ENCODE measurements around the gene HHLA2. TPM values are rescaled to one million over a fixed set of nuclear protein-coding genes. Genes with fewer than 3 reads are reported as not detected.
"Not testable (repeated sequence)": the region's sequence is repeated elsewhere in the genome, so short reads cannot be mapped to it uniquely, and the experiment has no call there.

The HHLA2 gene
- total RNA-seq, 2 experiments from 2014 or later = 0.86 to 1.6 TPM

DNA sequence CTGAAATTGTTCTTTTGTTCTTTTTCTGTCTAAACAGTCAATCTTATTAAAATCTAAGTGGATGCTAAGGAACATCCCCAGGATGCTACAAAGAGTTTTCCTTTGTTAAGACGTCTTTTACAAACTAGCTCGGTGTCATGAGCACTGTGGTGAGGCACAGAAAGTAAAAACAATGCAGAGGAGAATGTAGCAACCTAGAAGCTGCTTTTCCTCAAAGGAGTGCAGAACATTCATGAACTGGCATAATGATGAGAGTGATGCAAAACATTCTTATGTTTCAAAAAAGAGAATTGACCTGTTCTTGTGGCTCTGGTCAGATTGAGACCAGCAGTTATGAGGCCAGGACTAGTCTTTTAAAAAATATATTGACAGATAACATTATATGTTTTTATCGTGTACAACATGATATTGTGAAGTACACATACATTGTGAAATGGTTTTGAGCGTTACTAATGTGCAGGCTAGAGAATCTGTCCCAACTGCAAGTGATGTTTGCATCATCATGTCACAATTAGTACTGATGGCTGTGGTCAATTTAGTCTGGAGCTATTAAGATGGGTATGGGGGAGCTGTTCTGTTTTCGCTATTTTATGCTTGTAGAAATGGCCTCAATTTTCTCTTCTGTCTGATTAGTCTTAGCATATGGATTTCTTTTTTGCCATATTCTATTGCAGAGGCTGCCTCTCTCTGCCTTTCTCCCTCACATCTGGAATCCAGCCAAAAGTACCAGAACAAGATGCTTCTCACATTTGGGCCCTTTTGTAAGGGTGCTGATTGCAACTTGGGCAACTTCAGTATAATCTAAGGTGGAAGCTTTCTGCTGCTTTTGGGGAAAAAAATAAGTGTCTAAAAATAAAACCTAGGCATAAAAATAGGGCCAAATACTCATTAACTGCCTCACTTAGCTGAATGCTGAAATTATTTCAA lies 50.2 kb downstream of the HHLA2 start:
- Mint-ChIP-seq H3K4me1 (ENCODE audit: low read depth) (peaks cover 13% of the 10 kb centered on the region), H3K27ac (no peak overlapping the region), H3K27me3 (peaks cover 3% of the 10 kb centered on the region), H3K36me3 (no peaks in the 10 kb centered on the region), H3K9me3 (no peaks in the 10 kb centered on the region), H3K4me3 (no peak overlapping the region)
- DNase-seq = no peak
- intact Hi-C loops (cut with micrococcal nuclease) = no loop called here
- ChIA-PET CTCF (interaction anchor here (1.1 kb wide), 1 partner anchor 193 kb away, joined by 3 read pairs; no protein-coding TSS in a partner anchor), POLR2A (no interaction called here)

GRCh38 chr3:108352176-108352575 lies 55.8 kb downstream of the HHLA2 start:
- CTCF ChIA-PET = no interaction called here
- H3K4me3 Mint-ChIP-seq = no peak overlapping the region
- POLR2A ChIA-PET = no interaction called here
- no peak for DNase-seq
- H3K36me3 Mint-ChIP-seq = no peaks in the 10 kb centered on the region
- H3K27ac Mint-ChIP-seq = no peak overlapping the region
- peaks cover 3% of the 10 kb centered on the region for H3K27me3 Mint-ChIP-seq
- intact Hi-C loops (cut with micrococcal nuclease) = no loop called here
- H3K9me3 Mint-ChIP-seq = no peaks in the 10 kb centered on the region
- no peaks in the 10 kb centered on the region for H3K4me1 Mint-ChIP-seq (ENCODE audit: low read depth)

DNA sequence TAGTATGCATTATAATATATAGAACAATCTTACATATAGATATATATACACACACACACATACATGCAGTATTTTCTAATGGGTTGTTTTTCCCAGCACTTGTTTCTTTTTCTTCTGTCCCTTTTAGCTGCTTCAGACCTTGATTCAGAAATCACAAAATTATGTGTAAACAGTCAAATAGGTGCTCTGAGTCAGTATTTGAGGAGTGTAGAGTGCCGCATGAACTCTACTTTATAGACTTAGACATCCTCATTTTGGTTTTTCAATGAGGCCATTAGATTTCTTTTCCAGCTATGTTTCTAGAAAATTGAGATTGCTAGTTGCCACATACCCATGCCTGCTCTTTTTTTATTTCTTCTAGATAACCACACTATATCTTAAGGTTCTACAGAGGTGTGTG lies 58.2 kb downstream of the HHLA2 start:
- H3K36me3 Mint-ChIP-seq = no peaks in the 10 kb centered on the region
- intact Hi-C loops (cut with micrococcal nuclease) = no loop called here

DNA sequence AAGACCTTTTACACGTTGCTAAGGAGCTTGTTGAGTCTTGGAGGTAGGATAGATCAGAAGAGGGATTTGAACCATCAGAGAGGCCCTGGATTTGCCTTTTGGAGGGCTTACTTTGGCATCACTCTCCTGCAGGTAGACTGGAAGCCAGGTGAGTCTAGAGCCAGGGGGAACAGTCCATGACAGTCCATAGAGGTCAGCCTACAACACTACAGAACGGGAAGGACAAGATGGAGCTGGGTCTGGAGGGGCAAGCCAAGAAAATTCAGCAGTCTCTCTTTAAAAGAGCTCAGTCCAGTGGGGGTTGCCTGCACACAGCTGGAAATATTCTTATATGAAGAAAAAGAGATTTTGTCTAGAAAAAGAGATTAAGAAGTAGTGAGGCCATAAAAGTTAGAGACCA lies 60.7 kb downstream of the HHLA2 start:
- Mint-ChIP-seq H3K4me1 (ENCODE audit: low read depth) (no peaks in the 10 kb centered on the region), H3K4me3 (no peak overlapping the region), H3K27ac (no peak overlapping the region), H3K9me3 (no peaks in the 10 kb centered on the region), H3K36me3 (no peaks in the 10 kb centered on the region), H3K27me3 (no peaks in the 10 kb centered on the region)
- ChIA-PET POLR2A (no interaction called here), CTCF (no interaction called here)
- no peak for DNase-seq
- intact Hi-C loops (cut with micrococcal nuclease) = no loop called here

More for the DNA sequence above, 58.2 kb downstream of the HHLA2 start:
- CTCF ChIA-PET = no interaction called here
- H3K27me3 Mint-ChIP-seq = no peaks in the 10 kb centered on the region
- H3K27ac Mint-ChIP-seq = no peak overlapping the region
- POLR2A ChIA-PET = no interaction called here
- no peaks in the 10 kb centered on the region for H3K9me3 Mint-ChIP-seq
- no peaks in the 10 kb centered on the region for H3K4me1 Mint-ChIP-seq (ENCODE audit: low read depth)
- H3K4me3 Mint-ChIP-seq = no peak overlapping the region
- DNase-seq = no peak

DNA sequence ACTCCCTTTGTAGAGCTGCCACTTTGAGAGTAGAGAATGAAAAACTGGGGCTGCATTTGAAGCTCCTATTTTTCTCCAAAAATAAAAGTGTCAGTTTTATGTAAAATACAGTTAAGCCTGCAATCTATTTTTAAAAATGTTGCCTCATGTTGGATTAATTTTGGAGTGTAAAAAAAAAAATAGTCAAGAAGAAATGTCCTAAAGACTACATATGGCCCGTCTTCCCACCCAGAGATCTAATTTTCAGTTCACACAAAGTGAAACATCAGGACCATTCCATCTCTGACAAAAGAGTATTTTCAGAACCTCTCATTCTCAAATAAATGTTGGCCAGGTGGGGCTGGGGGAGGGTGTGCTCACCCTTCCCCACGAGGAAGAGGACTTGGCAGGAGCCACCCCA lies 62.7 kb downstream of the HHLA2 start:
- DNase-seq = no peak
- CTCF ChIA-PET = no interaction called here
- H3K27me3 Mint-ChIP-seq = no peaks in the 10 kb centered on the region
- H3K36me3 Mint-ChIP-seq = no peaks in the 10 kb centered on the region
- H3K4me3 Mint-ChIP-seq = no peak overlapping the region
- H3K9me3 Mint-ChIP-seq = no peaks in the 10 kb centered on the region
- POLR2A ChIA-PET = no interaction called here
- intact Hi-C loops (cut with micrococcal nuclease) = no loop called here
- no peaks in the 10 kb centered on the region for H3K4me1 Mint-ChIP-seq (ENCODE audit: low read depth)
- no peak overlapping the region for H3K27ac Mint-ChIP-seq

- no peak for DNase-seq
- intact Hi-C loops (cut with micrococcal nuclease) = no loop called here
- ChIA-PET POLR2A (no interaction called here), CTCF (no interaction called here)
- no peaks in the 10 kb centered on the region for H3K4me1 Mint-ChIP-seq (ENCODE audit: low read depth)
- no peak overlapping the region for H3K27ac Mint-ChIP-seq
- no peaks in the 10 kb centered on the region for H3K27me3 Mint-ChIP-seq
- H3K9me3 Mint-ChIP-seq = peaks cover 3% of the 10 kb centered on the region
- no peak overlapping the region for H3K4me3 Mint-ChIP-seq
- H3K36me3 Mint-ChIP-seq = no peaks in the 10 kb centered on the region
Measured at GRCh38 chr3:108376026-108376425, 79.7 kb downstream of the HHLA2 start.

DNA sequence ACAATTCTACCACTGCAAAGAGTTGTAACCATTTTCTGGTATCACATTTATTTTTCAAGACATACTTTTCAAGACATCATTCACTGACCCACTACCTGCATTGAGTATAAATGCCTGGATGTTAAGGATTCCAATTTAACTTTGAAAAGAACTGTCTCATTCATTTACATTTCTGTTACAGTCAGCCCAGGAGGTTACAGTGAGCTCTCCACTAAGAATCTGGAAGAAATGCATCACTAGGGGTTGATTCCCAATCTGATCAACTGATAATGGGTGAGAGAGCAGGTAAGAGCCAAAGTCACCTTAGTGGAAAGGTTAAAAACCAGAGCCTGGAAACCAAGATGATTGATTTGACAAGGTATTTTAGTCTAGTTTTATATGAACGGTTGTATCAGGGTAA lies 81.0 kb downstream of the HHLA2 start:
- H3K4me1 Mint-ChIP-seq (ENCODE audit: low read depth) = no peaks in the 10 kb centered on the region

GRCh38 chr3:108378153-108378951 lies 82.0 kb downstream of the HHLA2 start:
- no peak for DNase-seq
- H3K27ac Mint-ChIP-seq = no peak overlapping the region
- ChIA-PET CTCF (no interaction called here), POLR2A (no interaction called here)
- intact Hi-C loops (cut with micrococcal nuclease) = no loop called here
- H3K27me3 Mint-ChIP-seq = no peaks in the 10 kb centered on the region
- H3K36me3 Mint-ChIP-seq = no peaks in the 10 kb centered on the region
- H3K4me1 Mint-ChIP-seq (ENCODE audit: low read depth) = no peaks in the 10 kb centered on the region
- peaks cover 3% of the 10 kb centered on the region for H3K9me3 Mint-ChIP-seq
- no peak overlapping the region for H3K4me3 Mint-ChIP-seq

More for the DNA sequence above, 81.0 kb downstream of the HHLA2 start:
- no peak for DNase-seq
- POLR2A ChIA-PET = no interaction called here
- intact Hi-C loops (cut with micrococcal nuclease) = no loop called here
- H3K27me3 Mint-ChIP-seq = no peaks in the 10 kb centered on the region
- CTCF ChIA-PET = no interaction called here
- H3K36me3 Mint-ChIP-seq = no peaks in the 10 kb centered on the region
- H3K27ac Mint-ChIP-seq = no peak overlapping the region
- H3K4me3 Mint-ChIP-seq = no peak overlapping the region
- H3K9me3 Mint-ChIP-seq = peaks cover 3% of the 10 kb centered on the region

DNA sequence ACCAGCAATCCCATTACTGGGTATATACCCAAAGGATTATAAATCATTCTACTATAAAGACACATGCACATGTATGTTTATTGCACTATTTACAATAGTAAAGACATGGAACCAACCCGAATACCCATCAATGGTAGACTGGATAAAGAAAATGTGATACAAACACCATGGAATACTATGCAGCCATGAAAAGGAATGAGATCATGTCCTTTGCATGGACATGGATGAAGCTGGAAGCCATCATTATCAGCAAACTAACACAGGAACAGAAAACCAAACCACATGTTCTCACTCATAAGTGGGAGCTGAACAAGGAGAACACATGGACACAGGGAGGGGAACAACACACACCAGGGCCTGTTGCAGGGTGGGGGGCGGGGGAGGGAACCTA lies 82.6 kb downstream of the HHLA2 start:
- CTCF ChIA-PET = interaction anchor here (0.5 kb wide), 1 partner anchor 19 kb away, joined by 3 read pairs; no protein-coding TSS in a partner anchor
- H3K36me3 Mint-ChIP-seq; intact Hi-C loops (cut with micrococcal nuclease); H3K27me3 Mint-ChIP-seq; DNase-seq; H3K9me3 Mint-ChIP-seq; POLR2A ChIA-PET; H3K27ac Mint-ChIP-seq; H3K4me3 Mint-ChIP-seq; H3K4me1 Mint-ChIP-seq (ENCODE audit: low read depth): not testable (repeated sequence)

DNA sequence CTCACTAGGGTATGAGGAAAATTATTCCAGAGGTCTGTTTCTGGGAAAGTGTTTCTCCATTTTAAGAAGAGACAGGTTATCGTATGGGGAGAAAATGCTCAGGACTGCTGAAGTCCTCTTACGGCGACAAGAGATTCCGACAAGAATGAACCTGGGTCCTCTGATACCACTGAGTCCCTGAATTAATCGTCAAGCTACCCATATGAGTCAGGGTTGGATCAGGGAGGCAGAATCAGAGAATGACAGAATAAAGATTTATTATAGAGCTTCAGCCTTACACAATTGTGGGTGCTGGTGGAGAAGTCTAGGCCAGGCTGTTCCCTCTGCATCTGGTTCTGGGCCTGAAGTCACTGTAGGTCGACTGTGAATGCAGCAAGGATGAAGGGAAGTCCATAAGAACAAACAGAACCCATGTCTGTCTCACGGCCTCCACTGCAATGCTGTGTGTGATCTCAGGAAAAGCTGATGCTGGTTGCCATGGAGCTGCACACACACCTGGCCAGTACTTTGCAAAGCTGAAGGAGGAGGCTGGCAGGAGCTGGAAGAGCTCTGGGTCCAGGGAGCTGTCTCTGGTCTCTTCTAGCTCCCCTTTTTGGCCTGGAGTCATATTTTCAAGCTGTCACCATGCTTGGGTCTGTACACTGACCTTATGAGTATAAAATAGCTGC lies 83.9 kb downstream of the HHLA2 start:
- Mint-ChIP-seq H3K4me1 (ENCODE audit: low read depth) (no peaks in the 10 kb centered on the region), H3K27ac (no peak overlapping the region), H3K27me3 (no peaks in the 10 kb centered on the region), H3K36me3 (no peaks in the 10 kb centered on the region), H3K9me3 (peaks cover 3% of the 10 kb centered on the region), H3K4me3 (no peak overlapping the region)
- ChIA-PET POLR2A (no interaction called here), CTCF (interaction anchor here (0.8 kb wide), 1 partner anchor 97 kb away, joined by 3 read pairs; no protein-coding TSS in a partner anchor)
- DNase-seq = no peak
- intact Hi-C loops (cut with micrococcal nuclease) = no loop called here

DNA sequence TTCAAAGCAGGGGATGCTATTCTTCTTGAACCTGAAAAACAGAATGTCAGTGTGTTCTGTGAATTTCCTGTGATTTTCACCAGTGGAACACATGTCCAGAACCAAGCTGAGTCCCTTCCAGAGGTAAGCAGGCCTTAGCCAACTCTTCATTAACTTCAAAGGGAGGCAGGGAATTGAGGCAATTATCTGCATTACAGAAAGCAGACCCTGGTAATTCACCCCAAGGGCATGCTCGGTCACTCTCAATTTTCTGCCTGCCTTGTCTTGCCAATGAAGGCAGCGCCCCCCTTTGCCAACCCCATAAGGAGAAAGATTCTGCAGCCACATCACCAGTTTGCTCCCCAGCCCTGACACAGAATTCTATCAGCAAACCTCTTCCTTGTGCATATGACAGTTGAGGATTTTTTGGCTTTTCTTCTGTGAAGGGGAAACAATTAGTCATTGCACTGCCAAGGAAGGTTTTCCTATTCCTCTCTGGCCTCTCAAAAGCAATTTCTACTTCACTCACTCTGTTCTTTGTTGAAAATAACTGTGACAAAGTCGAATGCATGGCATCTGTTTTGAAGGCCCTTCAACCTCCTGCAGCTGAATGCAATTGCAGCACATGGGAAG lies 85.3 kb downstream of the HHLA2 start:
- ChIA-PET POLR2A (no interaction called here), CTCF (no interaction called here)
- H3K4me1 Mint-ChIP-seq (ENCODE audit: low read depth) = no peaks in the 10 kb centered on the region
- H3K4me3 Mint-ChIP-seq = no peak overlapping the region
- H3K27ac Mint-ChIP-seq = no peak overlapping the region
- no peaks in the 10 kb centered on the region for H3K36me3 Mint-ChIP-seq
- intact Hi-C loops (cut with micrococcal nuclease) = no loop called here
- peaks cover 3% of the 10 kb centered on the region for H3K9me3 Mint-ChIP-seq
- peaks cover 5% of the 10 kb centered on the region for H3K27me3 Mint-ChIP-seq
- DNase-seq = no peak

- Mint-ChIP-seq H3K9me3 (peaks cover 3% of the 10 kb centered on the region), H3K27ac (no peak overlapping the region), H3K27me3 (peaks cover 5% of the 10 kb centered on the region), H3K4me1 (ENCODE audit: low read depth) (peaks cover 12% of the 10 kb centered on the region), H3K36me3 (no peaks in the 10 kb centered on the region), H3K4me3 (no peak overlapping the region)
- intact Hi-C loops (cut with micrococcal nuclease) = no loop called here
- CTCF ChIA-PET = no interaction called here
- no peak for DNase-seq
- POLR2A ChIA-PET = no interaction called here
Measured at GRCh38 chr3:108383306-108383705, 87.0 kb downstream of the HHLA2 start.
